Measurements from ENCODE around the gene MARS1.
"Not testable (repeated sequence)": the region's sequence is repeated elsewhere in the genome, so short reads cannot be mapped to it uniquely, and the experiment has no call there.

MARS1 gene

GRCh38 chr12:57515934-57516541 lies 28.2 kb downstream of the MARS1 start:
- no peak for DNase-seq (ENCODE audit: low read depth)
- no peak for TF ChIP-seq CTCF (IDR thresholded peaks at IDR 0.05; ENCODE audit: low read depth, low read length, missing control alignments)
- in situ Hi-C loops (cut with HindIII; ENCODE audit: low sequenced_read_pairs), result no loop called here
- H3K4me3 ChIP-seq (ENCODE audit: low read depth, low read length), result no peak overlapping the region

- no peak for DNase-seq (ENCODE audit: low read depth)
- TF ChIP-seq CTCF (IDR thresholded peaks at IDR 0.05; ENCODE audit: low read depth, low read length, missing control alignments), result no peak
- in situ Hi-C loops (cut with HindIII; ENCODE audit: low sequenced_read_pairs), result no loop called here
- no peak overlapping the region for H3K4me3 ChIP-seq (ENCODE audit: low read depth, low read length)
Measured at GRCh38 chr12:57516617-57517153, 28.8 kb downstream of the MARS1 start.

- no peak for DNase-seq (ENCODE audit: low read depth)
- no peak overlapping the region for H3K4me3 ChIP-seq (ENCODE audit: low read depth, low read length)
Measured at GRCh38 chr12:57517187-57517586, 29.3 kb downstream of the MARS1 start.

GRCh38 chr12:57517718-57518117 lies 29.9 kb downstream of the MARS1 start:
- DNase-seq (ENCODE audit: low read depth); in situ Hi-C loops (cut with HindIII; ENCODE audit: low sequenced_read_pairs): not testable (repeated sequence)
- peak overlapping the region; percentile 88 for H3K4me3 ChIP-seq (ENCODE audit: low read depth, low read length)

More at GRCh38 chr12:57517187-57517586, 29.3 kb downstream of the MARS1 start:
- in situ Hi-C loops (cut with HindIII; ENCODE audit: low sequenced_read_pairs), result no loop called here
- no peak for TF ChIP-seq CTCF (IDR thresholded peaks at IDR 0.05; ENCODE audit: low read depth, low read length, missing control alignments)

GRCh38 chr12:57518176-57518919 lies 30.5 kb downstream of the MARS1 start:
- DNase-seq (ENCODE audit: low read depth), result no peak
- in situ Hi-C loops (cut with HindIII; ENCODE audit: low sequenced_read_pairs), result no loop called here
- peak overlapping the region; percentile 88 for H3K4me3 ChIP-seq (ENCODE audit: low read depth, low read length)
- no peak for TF ChIP-seq CTCF (IDR thresholded peaks at IDR 0.05; ENCODE audit: low read depth, low read length, missing control alignments)

- no peak for DNase-seq (ENCODE audit: low read depth)
- H3K4me3 ChIP-seq (ENCODE audit: low read depth, low read length), result peak overlapping the region; percentile 88
- no peak for TF ChIP-seq CTCF (IDR thresholded peaks at IDR 0.05; ENCODE audit: low read depth, low read length, missing control alignments)
- in situ Hi-C loops (cut with HindIII; ENCODE audit: low sequenced_read_pairs), result no loop called here
Measured at GRCh38 chr12:57518920-57519795, 31.3 kb downstream of the MARS1 start.

Data from astrocyte of the cerebellum (primary cell).